Effector memory CD4-positive, alpha-beta T cell (primary cell): ENCODE results near the gene METTL23.

Experiments
- DNase-seq, 3 donors: peaks; one replicate each; pipeline ENCODE4 v3.0.0-alpha.2; 2020
- H3K27ac ChIP-seq: 2 replicates; pipeline ENCODE4 v1.7.0; 2013; ENCODE audit warnings: mild to moderate bottlenecking, low read length, moderate library complexity; ENCODE audit not compliant: insufficient read depth, poor library complexity, severe bottlenecking
- H3K27me3 ChIP-seq: replicated peaks from 2 replicates; pipeline ENCODE4 v1.7.0; 2013; ENCODE audit warnings: mild to moderate bottlenecking, low read length; ENCODE audit not compliant: insufficient read depth, control insufficient read depth, poor library complexity, severe bottlenecking
- H3K36me3 ChIP-seq: 2 replicates; pipeline ENCODE4 v1.7.0; 2013; ENCODE audit warnings: mild to moderate bottlenecking, low read length, moderate library complexity; ENCODE audit not compliant: control insufficient read depth, insufficient read depth
- H3K4me1 ChIP-seq: 2 replicates; pipeline ENCODE4 v1.7.0; 2013; ENCODE audit warnings: low read length, mild to moderate bottlenecking; ENCODE audit not compliant: control insufficient read depth, insufficient read depth, poor library complexity, severe bottlenecking
- H3K4me3 ChIP-seq: 2 replicates; pipeline ENCODE4 v1.7.0; 2013; ENCODE audit warnings: low read length, low read depth, mild to moderate bottlenecking; ENCODE audit not compliant: insufficient read depth, poor library complexity, severe bottlenecking
- H3K9me3 ChIP-seq: 2 replicates; pipeline ENCODE4 v1.7.0; 2013; ENCODE audit warnings: mild to moderate bottlenecking, low read length, moderate library complexity; ENCODE audit not compliant: control insufficient read depth

METTL23 gene

DNA sequence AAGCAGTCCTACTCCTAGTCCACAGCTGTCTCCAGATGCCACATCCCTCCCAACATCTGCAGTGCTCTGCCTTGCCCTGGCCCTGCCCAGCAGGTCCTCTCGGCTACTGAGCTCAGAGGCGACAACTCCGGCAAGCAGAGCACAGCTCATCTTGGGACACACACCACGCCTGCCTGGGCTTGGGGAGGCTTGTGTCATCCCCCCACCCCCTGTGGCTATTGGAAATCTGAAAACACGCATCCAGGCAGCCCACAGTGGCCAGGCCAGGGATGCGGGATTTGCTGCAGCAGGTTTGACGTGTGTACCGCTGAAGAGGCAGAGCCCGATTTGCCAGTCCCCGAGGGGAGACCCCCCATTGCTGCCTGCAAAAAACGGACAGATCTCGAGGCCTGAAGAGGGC lies 41.3 kb upstream of the METTL23 start:
- H3K4me1 ChIP-seq: peaks cover 7% of the 10 kb centered on the region

DNA sequence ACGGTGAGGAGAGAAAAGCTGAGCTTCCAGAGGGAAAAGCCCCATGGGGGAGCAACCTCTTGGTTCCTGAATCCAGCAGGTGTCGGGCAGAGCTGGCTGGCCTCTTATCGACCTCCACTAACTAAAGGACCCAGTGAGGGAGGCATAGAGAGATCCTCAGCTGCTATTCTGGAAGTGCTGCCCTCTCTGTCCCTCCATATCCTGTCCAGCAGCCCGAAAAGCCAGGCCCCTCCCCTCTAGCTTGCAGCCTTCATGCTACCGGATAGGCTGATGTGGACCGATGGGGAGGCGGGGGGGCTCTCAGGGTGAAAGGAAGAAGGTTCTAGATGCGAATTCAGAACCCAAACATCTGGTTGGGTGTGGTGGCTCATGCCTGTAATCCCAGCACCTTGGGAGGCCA lies 40.8 kb upstream of the METTL23 start:
- Histone ChIP-seq H3K9me3 (no peaks in the 10 kb centered on the region), H3K4me3 (no peak overlapping the region), H3K27me3 (no peaks in the 10 kb centered on the region), H3K27ac (no peak overlapping the region), H3K36me3 (no peaks in the 10 kb centered on the region), H3K4me1 (peaks cover 7% of the 10 kb centered on the region)
- no peak for DNase-seq

More for the DNA sequence above, 41.3 kb upstream of the METTL23 start:
- Histone ChIP-seq H3K27me3 (no peaks in the 10 kb centered on the region), H3K4me3 (no peak overlapping the region), H3K36me3 (no peaks in the 10 kb centered on the region), H3K9me3 (no peaks in the 10 kb centered on the region), H3K27ac (no peak overlapping the region)
- DNase-seq: no peak

DNA sequence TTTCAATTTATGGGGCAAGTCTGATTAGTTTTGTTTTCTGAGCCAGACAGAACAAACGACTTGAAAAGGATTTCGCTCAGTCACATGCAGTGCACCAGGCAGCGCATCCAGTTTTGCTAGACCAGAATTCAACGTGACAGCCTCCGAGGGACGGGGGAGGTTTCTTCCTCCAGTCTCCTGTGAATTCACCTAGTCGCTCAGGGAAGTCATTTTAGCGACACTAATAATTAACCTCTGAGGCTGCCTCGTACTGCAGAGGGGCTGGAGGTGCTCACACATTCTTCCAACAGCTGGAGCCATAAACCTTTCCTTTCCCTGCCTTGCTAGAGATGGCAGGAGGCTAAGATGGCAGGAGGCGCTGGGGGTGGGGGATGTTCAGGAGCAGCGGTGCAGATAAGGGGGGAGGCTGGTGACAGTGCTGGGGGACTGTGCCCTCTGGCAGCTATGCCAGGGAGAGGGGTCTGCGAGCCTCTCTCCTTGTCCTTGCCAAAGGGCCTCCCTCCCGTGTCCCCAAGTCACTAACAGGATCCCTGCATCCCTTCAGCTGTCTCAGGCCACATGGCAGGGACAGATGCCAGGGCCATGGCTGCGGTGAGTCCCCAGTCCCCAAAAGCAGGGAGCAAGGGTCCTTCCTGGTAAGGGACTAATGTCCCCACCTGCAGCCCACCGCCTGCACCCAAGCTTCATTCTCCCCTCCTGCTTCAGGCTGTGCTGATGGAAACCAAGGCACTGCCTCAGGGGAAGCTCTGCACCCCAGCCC lies 39.9 kb upstream of the METTL23 start:
- no peak overlapping the region for H3K27ac ChIP-seq
- H3K27me3 ChIP-seq: no peaks in the 10 kb centered on the region
- H3K36me3 ChIP-seq: no peaks in the 10 kb centered on the region
- H3K4me1 ChIP-seq: peaks cover under 1% of the 10 kb centered on the region
- H3K4me3 ChIP-seq: no peak overlapping the region
- no peaks in the 10 kb centered on the region for H3K9me3 ChIP-seq
- DNase-seq: no peak

DNA sequence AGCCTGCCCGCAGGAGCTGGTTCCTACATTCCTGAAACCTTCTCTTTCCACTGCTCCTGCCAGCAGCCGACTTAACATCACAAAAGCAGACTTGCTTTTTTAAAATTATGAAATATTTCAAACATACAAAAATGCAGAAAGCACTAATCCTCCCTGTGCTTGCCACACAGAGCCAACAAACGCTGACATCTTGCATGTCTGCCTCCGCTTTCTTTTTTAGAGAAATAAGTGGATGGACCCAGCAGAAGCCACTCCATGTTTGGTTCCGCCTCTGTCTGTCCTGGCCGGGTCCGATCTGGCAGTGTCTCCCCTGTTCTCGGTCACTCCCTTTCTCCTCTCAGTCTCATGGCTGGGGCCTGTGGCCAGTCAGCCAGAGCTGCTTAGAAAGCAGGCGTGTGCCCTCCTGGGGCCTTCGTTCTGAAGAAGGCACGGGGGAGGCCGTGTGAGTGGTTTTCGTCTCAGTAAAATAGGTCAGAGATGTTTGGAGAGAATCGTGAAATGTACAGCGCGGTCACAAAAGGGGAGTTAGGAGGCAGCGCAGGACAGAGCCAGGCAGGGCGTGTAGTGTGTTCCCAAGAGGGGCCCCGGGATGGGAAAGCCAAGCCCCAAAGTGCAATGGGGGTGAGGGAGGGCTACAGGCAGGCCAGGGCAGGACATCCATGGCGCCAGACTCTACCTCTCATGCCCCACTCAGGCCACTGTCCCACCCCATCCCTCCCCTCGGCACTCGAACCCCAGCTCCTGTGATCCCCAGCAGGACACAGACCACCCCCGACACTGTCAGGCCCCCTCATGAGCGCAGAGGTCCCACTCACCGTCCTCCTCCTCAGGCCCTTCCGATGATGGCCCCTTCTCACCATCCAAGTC lies 39.1 kb upstream of the METTL23 start:
- Histone ChIP-seq H3K9me3 (no peaks in the 10 kb centered on the region), H3K36me3 (no peaks in the 10 kb centered on the region), H3K27me3 (no peaks in the 10 kb centered on the region), H3K4me3 (no peak overlapping the region), H3K27ac (no peak overlapping the region), H3K4me1 (no peaks in the 10 kb centered on the region)
- no peak for DNase-seq

DNA sequence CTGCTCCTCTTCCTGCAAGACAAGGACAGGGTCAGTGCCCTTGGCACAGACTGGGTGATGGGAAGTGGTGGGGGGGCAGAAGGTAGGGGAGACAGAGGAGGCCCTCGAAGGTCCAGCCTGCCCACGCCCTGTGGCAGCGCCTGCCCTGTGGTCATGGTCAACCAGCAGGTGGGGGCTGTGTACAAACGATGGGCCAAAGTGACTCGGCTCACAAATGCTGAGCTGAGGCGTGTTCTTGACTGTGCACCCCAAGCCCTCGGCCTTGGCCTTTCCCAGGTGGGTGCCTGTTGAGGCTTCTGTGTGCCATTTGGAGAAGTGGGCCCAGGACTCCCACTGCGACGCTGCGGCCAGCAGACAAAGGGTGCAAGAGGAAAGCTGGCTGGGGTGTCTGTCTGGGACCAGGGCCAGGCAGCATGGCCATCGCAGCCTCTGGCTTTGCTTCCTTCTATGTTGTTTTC lies 38.4 kb upstream of the METTL23 start:
- no peak for DNase-seq
- Histone ChIP-seq H3K27ac (no peak overlapping the region), H3K36me3 (no peaks in the 10 kb centered on the region), H3K9me3 (no peaks in the 10 kb centered on the region), H3K4me1 (no peaks in the 10 kb centered on the region), H3K27me3 (no peaks in the 10 kb centered on the region), H3K4me3 (no peak overlapping the region)

DNA sequence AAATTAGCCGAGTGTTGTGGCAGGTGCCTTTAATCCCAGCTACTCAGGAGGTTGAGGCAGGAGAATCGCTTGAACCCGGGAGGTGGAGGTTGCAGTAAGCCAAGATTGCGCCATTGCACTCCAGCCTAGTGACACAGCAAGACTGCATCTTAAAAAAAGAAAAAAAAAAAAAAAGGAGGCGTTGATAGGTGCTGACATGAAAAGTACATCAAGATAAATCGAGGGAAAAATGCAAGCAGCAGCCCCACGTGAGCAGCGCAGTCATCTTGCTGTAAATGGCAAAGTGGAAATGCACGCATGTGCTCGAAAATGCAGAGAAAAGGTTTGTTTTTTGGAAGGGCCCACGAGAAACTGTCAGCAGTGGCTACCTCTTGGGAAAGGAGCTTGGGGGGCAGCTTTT lies 36.8 kb upstream of the METTL23 start:
- no peak overlapping the region for H3K27ac ChIP-seq
- no peaks in the 10 kb centered on the region for H3K27me3 ChIP-seq
- no peak for DNase-seq
- H3K4me1 ChIP-seq: no peaks in the 10 kb centered on the region
- H3K36me3 ChIP-seq: no peaks in the 10 kb centered on the region
- no peak overlapping the region for H3K4me3 ChIP-seq
- no peaks in the 10 kb centered on the region for H3K9me3 ChIP-seq

DNA sequence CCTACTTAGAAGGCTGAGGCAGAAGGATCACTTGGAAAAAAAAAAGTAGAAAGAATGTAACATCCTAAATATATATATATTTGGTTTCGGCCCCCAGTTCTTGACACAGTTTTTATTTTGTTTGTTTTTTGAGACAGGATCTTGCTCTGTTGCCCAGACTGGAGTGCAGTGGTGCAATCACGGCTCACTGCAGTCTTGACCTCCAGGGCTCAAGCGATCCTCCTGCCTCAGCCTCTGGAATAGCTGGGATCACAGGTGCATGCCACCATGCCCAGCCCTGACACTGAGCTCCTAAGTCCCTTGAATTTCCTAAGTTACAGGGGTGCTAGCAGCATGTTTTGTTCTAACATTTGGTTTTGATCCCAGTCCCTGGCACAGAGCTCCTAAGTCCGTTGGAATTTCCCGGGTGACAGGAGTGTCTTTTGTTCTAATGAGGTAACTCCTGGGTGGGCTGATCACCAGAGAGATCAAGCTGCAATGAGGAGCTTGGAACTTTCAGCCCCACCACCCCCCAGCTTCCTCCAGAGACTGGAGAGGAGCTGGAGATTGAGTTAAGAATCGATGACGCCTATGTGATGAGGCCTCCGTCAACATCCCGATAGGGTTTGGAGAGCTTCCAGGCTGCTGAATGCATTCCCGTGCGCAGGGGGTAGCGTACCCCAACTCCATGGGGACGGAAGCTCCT lies 35.9 kb upstream of the METTL23 start:
- no peaks in the 10 kb centered on the region for H3K4me1 ChIP-seq
- no peak overlapping the region for H3K4me3 ChIP-seq
- no peak for DNase-seq
- no peak overlapping the region for H3K27ac ChIP-seq
- H3K27me3 ChIP-seq: no peaks in the 10 kb centered on the region
- H3K36me3 ChIP-seq: no peaks in the 10 kb centered on the region
- H3K9me3 ChIP-seq: no peaks in the 10 kb centered on the region

DNA sequence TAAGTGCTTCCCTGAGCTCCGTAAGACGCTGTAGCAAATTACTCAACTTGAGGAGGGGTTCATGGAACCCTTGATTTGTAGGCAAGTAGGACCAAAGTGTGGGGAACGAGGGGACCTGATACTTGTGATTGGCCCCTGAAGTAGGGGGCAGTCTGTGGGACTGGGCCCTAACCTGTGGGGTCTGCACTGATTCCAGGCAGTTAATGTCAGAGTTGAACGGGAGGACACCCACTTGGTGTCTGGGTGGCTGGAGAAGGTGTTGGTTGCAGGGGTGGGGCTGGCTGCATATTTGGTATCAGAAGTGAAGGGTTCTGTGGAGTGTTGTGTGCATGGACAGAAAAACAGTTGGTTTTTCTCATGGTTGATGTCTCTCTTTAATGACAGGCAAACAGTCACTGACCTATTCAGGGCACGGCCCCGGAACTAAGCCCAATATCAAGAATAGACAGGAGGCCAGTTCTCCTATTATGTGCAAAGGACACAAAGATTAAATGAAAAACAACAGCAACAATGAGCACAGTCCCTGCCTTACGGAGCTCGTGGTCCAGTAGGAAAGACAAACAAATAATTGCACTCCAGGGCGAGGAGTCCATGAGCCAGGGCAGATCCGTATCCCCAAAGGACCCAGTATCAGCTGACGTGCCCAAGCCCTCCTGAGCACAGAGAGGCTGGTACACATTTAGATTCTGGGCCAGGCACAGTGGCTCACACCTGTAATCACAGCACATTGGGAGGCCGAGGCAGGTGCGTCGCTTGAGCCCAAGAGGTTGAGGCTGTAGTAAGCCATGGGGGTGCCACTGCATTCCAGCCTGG lies 35.1 kb upstream of the METTL23 start:
- Histone ChIP-seq H3K36me3 (no peaks in the 10 kb centered on the region), H3K27me3 (no peaks in the 10 kb centered on the region), H3K9me3 (no peaks in the 10 kb centered on the region), H3K4me1 (no peaks in the 10 kb centered on the region), H3K27ac (no peak overlapping the region), H3K4me3 (no peak overlapping the region)
- no peak for DNase-seq

DNA sequence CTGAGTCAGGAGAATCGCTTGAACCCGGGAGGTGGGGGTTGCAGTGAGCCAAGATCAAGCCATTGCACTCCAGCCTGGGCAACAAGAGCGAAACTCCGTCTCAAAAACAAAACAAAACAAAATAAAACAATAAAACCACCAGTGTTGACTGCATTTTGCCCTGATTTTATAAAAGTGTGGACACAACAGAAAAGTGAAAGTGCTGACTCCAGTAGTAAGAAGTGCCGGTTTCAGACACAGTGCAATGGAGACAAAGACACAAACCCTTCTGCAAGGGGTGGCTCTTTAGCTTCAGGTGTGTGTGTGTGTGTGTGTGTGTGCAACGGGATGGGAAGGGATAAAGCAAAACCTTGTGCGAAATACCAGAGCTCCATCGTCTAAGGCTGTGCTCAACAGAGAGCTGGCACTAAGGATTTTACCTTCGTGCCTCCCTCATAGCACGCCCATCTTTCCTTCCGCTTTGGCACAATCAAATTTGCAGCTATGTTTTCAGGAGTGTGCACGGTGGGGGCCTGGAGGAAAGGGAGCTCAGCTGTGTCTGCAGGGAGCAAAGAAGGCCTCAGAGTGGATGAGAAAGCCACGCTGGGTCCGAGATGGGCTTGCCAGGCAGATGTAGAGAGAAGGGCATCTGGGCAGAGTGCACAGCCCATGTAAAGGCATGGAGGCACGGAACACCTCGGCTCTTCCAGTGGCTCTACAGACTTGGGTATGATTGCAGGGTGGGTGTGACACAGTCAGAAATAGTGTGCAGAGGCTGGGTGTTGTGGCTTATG lies 31.4 kb upstream of the METTL23 start:
- Histone ChIP-seq H3K27me3 (no peaks in the 10 kb centered on the region), H3K9me3 (no peaks in the 10 kb centered on the region), H3K36me3 (no peaks in the 10 kb centered on the region), H3K4me3 (no peak overlapping the region), H3K27ac (no peak overlapping the region), H3K4me1 (no peaks in the 10 kb centered on the region)
- no peak for DNase-seq
